ENCODE results near the gene OR5A2.
"Not testable (repeated sequence)": the region's sequence is repeated elsewhere in the genome, so short reads cannot be mapped to it uniquely, and the experiment has no call there.

Gene OR5A2, protein sequence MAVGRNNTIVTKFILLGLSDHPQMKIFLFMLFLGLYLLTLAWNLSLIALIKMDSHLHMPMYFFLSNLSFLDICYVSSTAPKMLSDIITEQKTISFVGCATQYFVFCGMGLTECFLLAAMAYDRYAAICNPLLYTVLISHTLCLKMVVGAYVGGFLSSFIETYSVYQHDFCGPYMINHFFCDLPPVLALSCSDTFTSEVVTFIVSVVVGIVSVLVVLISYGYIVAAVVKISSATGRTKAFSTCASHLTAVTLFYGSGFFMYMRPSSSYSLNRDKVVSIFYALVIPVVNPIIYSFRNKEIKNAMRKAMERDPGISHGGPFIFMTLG

DNA sequence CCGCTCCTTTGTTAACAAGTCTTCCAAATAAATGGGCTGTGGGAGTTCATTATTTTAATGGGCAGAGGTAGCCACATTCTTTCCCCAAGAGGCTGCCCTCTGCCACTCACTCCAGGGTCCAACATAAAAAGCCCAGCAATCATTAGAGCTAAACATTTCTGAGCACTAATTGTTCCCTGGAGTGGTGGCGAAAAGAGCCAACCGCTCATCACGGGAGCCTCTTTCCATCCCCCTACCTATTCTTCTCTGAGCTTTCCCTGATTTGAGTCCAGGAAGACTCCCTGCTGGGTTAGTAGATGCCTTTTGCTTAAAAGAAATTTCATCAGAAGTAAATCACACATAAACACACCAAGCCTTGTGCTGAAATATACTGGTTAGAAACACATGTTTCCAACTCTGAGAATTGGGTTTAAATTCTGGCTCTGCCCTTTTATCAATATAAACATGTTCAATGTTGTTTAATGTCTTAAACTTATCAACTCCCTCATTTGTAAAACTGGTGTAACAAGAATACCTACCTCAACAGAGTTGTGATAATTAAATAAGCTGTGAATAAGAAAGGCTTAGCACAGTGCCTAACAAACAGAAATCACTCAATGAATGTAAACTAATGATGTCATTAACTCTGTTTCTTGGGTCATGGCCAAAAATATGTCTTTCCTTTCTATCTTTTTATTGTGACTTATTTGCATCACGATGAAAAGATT is at the start of gene OR5A2:
Gene OR5A2 (minus strand): TSS at position 53 of the 707 bp plus-strand sequence. CDS start 3,460 bp downstream, outside the sequence.
- DNase-seq (ENCODE audit: low spot score), result no peak

GRCh38 chr11:59475176-59475575 is 49.0 kb upstream of the OR5A2 start:
- DNase-seq (ENCODE audit: low spot score), result no peak

GRCh38 chr11:59473015-59473414 is 46.8 kb upstream of the OR5A2 start, which contains the start of gene OR4D10:
Gene OR4D10, plus strand, starts transcription at chr11:59473315. Its CDS starts 4,115 bp downstream, at chr11:59477430.
- DNase-seq (ENCODE audit: low spot score), result no peak

GRCh38 chr11:59463190-59463641 is 37.0 kb upstream of the OR5A2 start:
- peak; percentile 15 for DNase-seq (ENCODE audit: low spot score)

DNA sequence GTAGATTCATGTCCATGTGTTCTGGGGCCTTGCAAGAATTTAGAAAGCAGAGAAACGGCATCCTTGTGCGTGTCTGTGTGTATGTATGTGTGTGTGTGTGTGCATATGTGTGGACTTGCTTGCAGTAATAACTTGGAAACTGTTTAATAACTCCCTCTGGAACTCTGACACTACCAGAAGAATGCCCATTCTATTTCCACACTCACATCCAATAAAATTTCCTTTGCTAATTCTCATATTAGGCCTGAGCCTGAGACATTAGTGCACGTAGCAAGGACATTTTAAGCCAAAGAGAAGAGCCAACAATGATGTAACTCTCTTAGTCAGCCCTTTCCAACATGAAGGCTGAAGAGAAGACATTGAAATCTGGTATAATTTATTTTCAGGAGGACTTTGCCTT is 33.7 kb upstream of the OR5A2 start:
- no peak for DNase-seq (ENCODE audit: low spot score)

GRCh38 chr11:59456661-59457060 is 30.4 kb upstream of the OR5A2 start, which contains the start of gene OR4D6:
Gene OR4D6, plus strand, starts transcription at chr11:59456961. Its CDS starts 0 bp downstream, at chr11:59456961.
- no peak for DNase-seq (ENCODE audit: low spot score)

- no peak for DNase-seq (ENCODE audit: low spot score)
Observed at GRCh38 chr11:59448484-59448883, 22.3 kb upstream of the OR5A2 start.

DNA sequence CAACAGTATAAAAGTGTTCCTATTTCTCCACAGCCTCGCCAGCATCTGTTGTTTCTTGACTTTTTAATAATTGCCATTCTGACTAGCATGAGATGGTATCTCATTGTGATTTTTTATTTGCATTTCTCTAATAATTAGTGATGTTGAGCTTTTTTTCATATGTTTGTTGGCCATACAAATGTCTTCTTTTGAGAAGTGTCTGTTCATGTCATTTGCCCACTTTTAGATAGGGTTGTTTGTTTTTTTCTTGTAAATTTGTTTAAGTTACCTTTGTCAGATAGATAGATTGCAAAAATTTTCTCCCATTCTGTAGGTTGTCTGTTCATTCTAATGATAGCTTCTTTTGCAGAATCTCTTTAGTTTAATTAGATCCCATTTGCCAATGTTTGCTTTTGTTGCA is 19.4 kb upstream of the OR5A2 start:
- not testable (repeated sequence) for DNase-seq (ENCODE audit: low spot score)

DNA sequence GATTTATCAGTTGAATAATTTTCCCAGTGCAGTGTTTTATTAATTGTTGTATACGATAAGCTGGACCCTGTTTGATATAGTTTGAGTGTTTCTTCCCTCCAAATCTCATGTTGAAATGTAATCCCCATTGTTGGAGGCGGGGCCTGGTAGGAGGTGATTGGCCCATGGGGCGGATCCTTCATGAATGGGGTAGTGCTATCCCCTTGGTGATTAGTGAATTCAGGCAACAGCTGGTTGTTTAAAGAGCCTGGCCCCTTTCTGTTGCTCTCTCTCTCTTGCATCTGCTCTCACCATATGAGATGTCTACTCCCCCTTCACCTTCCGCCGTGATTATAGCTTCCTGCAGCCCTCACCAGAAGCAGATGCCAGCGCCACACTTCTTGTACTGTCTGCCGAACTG is 11.6 kb upstream of the OR5A2 start:
- no peak for DNase-seq (ENCODE audit: low spot score)

- DNase-seq (ENCODE audit: low spot score), result no peak
Observed at GRCh38 chr11:59436169-59436568, 10.0 kb upstream of the OR5A2 start, which contains the start of gene OR5A1. Gene OR5A1, plus strand, starts transcription at chr11:59436469. Its CDS starts 6,700 bp downstream, at chr11:59443169.

DNA sequence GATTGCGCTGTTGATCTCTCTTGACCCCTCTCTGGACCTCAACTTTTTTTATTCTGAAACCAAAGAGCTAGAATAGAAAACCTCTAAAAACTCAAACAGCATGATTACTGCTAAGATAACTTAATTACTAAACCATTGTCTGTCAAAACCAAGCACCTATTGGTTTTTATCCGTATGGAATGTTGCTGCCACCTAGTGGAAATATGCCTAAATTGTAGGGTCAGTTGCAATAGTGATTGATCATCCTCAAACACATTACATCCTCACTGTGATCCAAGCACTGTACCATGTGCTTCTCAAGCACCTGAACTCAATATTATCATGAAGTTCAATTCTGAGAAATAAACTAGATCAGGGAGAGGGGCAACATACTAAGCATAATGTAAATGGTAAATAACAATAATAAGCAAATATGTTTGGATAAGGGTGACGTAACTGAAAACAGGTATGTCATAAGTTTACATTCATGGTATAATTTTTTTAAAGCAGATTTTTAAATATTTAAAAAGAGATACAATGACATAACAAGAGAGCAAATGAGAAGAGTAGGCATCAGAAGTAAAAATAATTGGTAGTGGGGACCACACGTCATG is 3.8 kb upstream of the OR5A2 start:
- DNase-seq (ENCODE audit: low spot score), result peak; percentile 53

- DNase-seq (ENCODE audit: low spot score), result no peak
Observed at GRCh38 chr11:59427068-59427382, 812 bp upstream of the OR5A2 start.

DNA sequence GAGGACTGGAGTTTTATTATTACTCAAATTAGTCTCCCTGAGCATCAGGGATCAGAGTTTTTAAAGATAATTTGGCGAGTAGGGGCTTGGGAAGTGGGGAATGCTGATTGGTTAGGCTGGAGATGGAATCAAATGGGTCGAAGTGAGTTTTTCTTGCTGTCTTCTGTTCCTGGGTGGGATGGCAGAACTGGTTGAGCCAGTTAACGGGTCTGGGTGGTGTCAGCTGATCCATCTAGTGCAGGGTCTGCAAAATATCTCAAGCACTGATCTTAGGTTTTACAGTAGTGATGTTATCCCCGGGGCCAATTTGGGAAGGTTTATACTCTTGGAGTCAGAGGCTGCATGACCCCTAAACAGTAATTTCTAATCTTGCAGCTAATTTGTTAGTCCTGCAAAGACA is 1.1 kb downstream of the OR5A2 start:
- no peak for DNase-seq (ENCODE audit: low spot score)

DNA sequence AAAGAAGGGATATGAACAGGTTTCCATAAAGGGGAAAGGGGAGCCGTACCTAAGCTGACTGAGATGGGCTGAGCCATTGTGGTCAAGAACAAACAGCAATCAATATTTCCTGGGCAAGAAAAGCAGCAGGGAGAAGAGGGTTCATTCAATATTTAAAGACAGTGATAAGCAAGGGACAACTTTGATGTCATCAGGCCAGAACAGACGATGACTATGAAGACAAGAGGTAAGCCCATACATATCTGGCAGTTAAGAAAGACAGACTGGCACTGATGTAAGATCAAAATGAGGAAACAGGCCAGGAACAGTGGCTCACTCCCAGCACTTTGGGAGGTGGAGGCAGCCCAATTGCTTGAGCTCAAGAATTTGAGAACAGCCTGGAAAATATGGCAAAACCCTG is 2.4 kb downstream of the OR5A2 start:
- no peak for DNase-seq (ENCODE audit: low spot score)

GRCh38 chr11:59418156-59418555 is 8.1 kb downstream of the OR5A2 start:
- no peak for DNase-seq (ENCODE audit: low spot score)

DNA sequence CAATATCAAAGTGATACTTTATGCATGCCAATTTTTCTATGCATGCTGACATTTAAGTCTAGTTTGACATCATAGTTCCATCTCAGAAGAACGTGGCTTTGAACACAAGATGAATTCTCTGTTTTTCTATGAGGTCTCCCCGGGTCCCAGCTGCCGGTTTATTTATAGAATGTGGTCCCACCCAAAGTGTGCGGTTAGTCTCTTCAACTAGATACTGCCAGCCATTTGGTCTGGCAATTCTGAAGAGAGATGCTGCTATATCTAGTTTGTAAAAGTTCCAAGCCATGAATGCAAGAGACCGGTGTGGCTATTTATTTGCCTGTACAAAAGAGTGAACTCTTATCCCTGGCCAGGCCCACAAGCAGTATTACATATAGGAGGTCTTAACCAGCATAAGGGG is 9.2 kb downstream of the OR5A2 start:
- DNase-seq (ENCODE audit: low spot score), result no peak

DNA sequence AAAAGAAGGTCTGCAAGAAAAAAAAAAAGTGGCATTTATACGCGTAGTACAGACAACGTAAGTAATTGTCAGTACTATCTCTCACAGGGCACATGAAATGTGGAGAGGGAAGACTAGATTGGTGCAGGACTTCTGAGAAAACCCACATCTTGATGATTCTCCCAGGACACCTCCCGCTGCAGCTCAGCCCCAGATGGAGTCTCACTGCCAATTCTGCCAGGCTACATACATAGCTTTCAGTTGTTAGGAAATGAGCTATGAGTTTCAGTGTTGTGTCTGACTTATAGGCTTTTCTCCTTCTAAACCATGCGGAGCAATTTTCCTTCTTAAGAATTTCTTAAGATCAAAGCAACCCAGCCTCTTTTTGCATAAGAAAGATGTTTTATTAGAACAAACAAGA is 9.6 kb downstream of the OR5A2 start:
- DNase-seq (ENCODE audit: low spot score), result no peak

DNA sequence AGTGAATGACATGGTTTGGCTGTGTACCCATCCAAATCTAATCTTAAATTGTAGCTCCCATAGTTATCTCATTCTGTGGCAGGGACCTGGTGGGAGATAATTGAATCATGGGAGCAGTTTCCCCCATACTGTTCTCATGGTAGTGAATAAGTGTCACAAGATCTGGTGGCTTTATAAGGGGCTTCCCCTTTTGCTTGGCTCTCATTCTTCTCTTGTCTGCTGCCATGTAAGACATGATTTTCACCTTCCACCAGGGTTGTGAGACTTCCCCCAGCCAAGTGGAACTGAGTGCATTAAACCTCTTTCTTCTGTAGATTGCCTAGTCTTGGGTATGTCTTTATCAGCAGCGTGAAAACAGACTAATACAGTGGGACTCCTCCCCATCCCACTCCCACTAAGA is 11.1 kb downstream of the OR5A2 start:
- no peak for DNase-seq (ENCODE audit: low spot score)

- DNase-seq (ENCODE audit: low spot score), result no peak
Observed at GRCh38 chr11:59413646-59414045, 12.6 kb downstream of the OR5A2 start.

- DNase-seq (ENCODE audit: low spot score), result no peak
Observed at GRCh38 chr11:59403546-59403945, 22.7 kb downstream of the OR5A2 start.

DNA sequence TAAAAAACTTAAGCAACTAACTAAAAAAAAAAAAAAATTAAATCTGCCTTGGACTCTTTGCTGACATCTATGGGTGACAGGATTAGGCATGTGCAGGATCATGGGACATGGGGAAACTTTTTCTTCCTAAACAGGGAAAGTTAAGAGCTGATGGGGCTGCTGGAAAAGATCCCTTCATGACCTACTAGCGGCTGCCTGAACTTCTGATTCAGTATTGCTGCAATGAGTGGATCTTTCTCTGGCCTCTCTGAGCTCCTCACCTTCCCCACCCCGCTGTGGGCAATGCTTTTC is 25.0 kb downstream of the OR5A2 start:
- DNase-seq (ENCODE audit: low spot score), result no peak

- DNase-seq (ENCODE audit: low spot score), result no peak
Observed at GRCh38 chr11:59400461-59401261, 25.6 kb downstream of the OR5A2 start.

All from AG08395 (cell line).